ENCODE data around the gene NTF4.

NTF4 gene

DNA sequence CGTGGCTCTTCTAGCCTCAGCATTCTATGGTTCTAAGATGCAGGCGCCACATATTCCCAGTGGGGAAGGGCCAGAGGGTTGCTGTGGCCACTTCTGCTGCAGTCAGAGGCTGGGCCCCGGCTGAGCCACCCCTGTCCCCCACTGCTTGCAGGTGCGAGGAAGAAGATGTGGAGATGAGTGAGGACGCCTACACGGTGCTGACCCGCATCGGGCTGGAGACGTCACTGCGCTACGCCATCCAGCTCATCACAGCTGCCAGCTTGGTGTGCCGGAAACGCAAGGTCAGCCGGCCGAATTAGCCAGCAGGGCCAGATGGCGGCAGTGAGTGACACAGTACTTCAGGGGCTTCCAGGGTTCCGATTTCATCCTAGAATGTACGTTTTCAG is 49.8 kb downstream of the NTF4 start:
- Histone ChIP-seq H3K4me3 (ENCODE audit: low read depth in 1 of 5, low read length in 5 of 5) (no peak overlapping the region), H3K27me3 (ENCODE audit: control insufficient read depth in 5 of 5, insufficient read depth in 4 of 5, low read length in 5 of 5) (peaks cover 0 to 11% (median 4%) of the 10 kb centered on the region in 5 donors), H3K27ac (ENCODE audit: low read depth, low read length) (no peak overlapping the region), H3K36me3 (ENCODE audit: control insufficient read depth in 5 of 5, insufficient read depth in 5 of 5, low read length in 5 of 5) (peaks cover 0 to 63% (median 54%) of the 10 kb centered on the region in 5 donors), H3K9ac (ENCODE audit: low read length in 5 of 5) (no peak overlapping the region), H3K9me3 (ENCODE audit: control insufficient read depth in 5 of 5, low read length in 5 of 5) (no peaks in the 10 kb centered on the region), H3K4me1 (ENCODE audit: control insufficient read depth in 5 of 5, insufficient read depth in 5 of 5, low read length in 5 of 5) (peaks cover 0 to 25% (median 23%) of the 10 kb centered on the region in 5 donors)

DNA sequence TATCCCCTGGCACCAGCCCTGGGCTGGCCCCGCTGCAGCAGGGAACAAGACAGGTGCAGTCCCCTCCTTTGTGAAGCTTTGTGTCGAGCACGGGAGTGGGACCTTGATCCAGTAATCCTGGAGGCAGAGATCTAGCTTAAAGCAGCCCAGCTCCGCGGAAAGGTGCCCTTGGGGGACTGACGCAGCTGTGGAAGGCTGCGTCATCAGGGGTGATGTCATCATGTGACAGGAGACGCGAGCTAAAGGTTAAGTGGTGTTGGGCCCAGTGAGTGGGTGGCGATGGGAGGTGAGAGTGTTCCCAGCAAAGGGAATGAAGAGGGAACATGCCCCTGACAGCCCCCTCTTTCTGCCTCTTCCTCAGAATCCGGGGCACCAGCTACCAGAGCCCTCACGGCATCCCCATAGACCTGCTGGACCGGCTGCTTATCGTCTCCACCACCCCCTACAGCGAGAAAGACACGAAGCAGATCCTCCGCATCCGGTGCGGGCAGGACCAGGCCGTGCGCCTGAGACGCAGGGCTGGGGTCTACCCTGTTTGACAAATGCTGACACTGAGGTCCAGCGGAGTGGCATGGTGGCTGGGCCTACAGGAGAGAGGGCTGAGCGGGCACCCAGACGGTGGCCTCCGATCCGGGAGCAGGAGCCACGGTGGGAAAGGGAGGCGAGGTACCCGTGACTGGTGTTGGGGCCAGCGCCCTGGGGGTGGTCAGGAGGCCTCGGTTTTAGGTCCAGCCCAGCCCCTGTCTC is 50.3 kb downstream of the NTF4 start:
- H3K4me3 ChIP-seq (ENCODE audit: low read depth in 1 of 5, low read length in 5 of 5), result no peak overlapping the region
- H3K27me3 ChIP-seq (ENCODE audit: control insufficient read depth in 5 of 5, insufficient read depth in 4 of 5, low read length in 5 of 5), result peaks cover 0 to 11% (median 4%) of the 10 kb centered on the region in 5 donors
- peaks cover 0 to 69% (median 59%) of the 10 kb centered on the region in 5 donors for H3K36me3 ChIP-seq (ENCODE audit: control insufficient read depth in 5 of 5, insufficient read depth in 5 of 5, low read length in 5 of 5)
- H3K27ac ChIP-seq (ENCODE audit: low read depth, low read length), result no peak overlapping the region
- H3K4me1 ChIP-seq (ENCODE audit: control insufficient read depth in 5 of 5, insufficient read depth in 5 of 5, low read length in 5 of 5), result peaks cover 0 to 21% (median 19%) of the 10 kb centered on the region in 5 donors
- H3K9me3 ChIP-seq (ENCODE audit: control insufficient read depth in 5 of 5, low read length in 5 of 5), result no peaks in the 10 kb centered on the region
- H3K9ac ChIP-seq (ENCODE audit: low read length in 5 of 5), result no peak overlapping the region

DNA sequence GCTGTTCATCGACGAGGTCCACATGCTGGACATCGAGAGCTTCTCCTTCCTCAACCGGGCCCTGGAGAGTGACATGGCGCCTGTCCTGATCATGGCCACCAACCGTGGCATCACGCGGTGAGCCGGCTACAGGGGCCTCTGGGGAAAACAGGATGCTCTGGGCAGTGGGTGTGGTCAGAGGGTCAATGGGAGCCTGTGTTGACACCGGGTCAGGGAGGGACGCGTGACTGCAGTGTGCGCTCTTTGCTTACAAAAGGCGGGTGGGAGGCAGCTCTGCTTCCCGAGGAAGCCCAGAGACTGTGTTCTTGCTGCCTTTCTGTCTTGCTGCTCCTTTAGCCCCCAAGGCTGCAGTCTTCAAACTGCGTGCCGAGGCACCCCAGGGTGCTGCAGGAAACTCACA is 53.4 kb downstream of the NTF4 start:
- Histone ChIP-seq H3K4me1 (ENCODE audit: control insufficient read depth in 5 of 5, insufficient read depth in 5 of 5, low read length in 5 of 5) (no peaks in the 10 kb centered on the region), H3K4me3 (ENCODE audit: low read depth in 1 of 5, low read length in 5 of 5) (no peak overlapping the region), H3K27ac (ENCODE audit: low read depth, low read length) (no peak overlapping the region), H3K36me3 (ENCODE audit: control insufficient read depth in 5 of 5, insufficient read depth in 5 of 5, low read length in 5 of 5) (peaks cover 3 to 82% (median 71%) of the 10 kb centered on the region in 5 donors), H3K9ac (ENCODE audit: low read length in 5 of 5) (no peak overlapping the region), H3K27me3 (ENCODE audit: control insufficient read depth in 5 of 5, insufficient read depth in 4 of 5, low read length in 5 of 5) (no peaks in the 10 kb centered on the region), H3K9me3 (ENCODE audit: control insufficient read depth in 5 of 5, low read length in 5 of 5) (no peaks in the 10 kb centered on the region)
